Lower leg skin (tissue), 4 donors: ENCODE data around the gene NRSN1. TPM values are rescaled to one million over a fixed set of nuclear protein-coding genes. Genes with fewer than 3 reads are reported as not detected.

ENCODE experiments used
- DNase-seq, 2 donors: peaks; one replicate each; pipeline ENCODE4 v3.0.0-alpha.2; 2019; ENCODE audit warnings: low spot score in 2 of 2
- H3K4me3 ChIP-seq: fragments of 200-600 bp; sonication (generic); 2 replicates; pipeline ENCODE4 v1.5.1; 2017; ENCODE audit warnings: mild to moderate bottlenecking, low read depth; ENCODE audit not compliant: poor library complexity, severe bottlenecking
- POLR2A ChIP-seq, 2 donors: fragments of 450-650 bp; IDR thresholded peaks; one replicate each; pipeline ENCODE4 v1.6.1; 2016 to 2017; ENCODE audit warnings: antibody characterized with exemption in 2 of 2, mild to moderate bottlenecking in 1 of 2, moderate library complexity in 1 of 2
- WGBS, 2 donors: methylation state at CpG; one replicate each; pipeline ENCODE4 v1.1.5; 2018; 5-methylcytosine and 5-hydroxymethylcytosine counted together
- intact Hi-C: fragments of 100-400 bp; cut with DNase I; formaldehyde crosslinking; loops from one replicate; pipeline ENCODE4 v1.15.0; 2023; ENCODE audit warnings: low total_unique reads
- total RNA-seq, 4 donors: library from RNA; depleted of rRNA; stranded (reverse); fragments of >200 nt; gene quantifications; one replicate each; pipeline ENCODE4 v1.1.0, GENCODE V29; 2016
- TF ChIP-seq, protein P1 (sequence below), 3 donors: fragments of 450-650 bp; IDR thresholded peaks; one replicate each; pipeline ENCODE4 v1.5.1; 2016; ENCODE audit warnings: antibody characterized with exemption in 3 of 3, mild to moderate bottlenecking in 3 of 3, moderate library complexity in 2 of 3

The NRSN1 gene
- total RNA-seq, 4 donors from 2014 or later, result not detected

DNA sequence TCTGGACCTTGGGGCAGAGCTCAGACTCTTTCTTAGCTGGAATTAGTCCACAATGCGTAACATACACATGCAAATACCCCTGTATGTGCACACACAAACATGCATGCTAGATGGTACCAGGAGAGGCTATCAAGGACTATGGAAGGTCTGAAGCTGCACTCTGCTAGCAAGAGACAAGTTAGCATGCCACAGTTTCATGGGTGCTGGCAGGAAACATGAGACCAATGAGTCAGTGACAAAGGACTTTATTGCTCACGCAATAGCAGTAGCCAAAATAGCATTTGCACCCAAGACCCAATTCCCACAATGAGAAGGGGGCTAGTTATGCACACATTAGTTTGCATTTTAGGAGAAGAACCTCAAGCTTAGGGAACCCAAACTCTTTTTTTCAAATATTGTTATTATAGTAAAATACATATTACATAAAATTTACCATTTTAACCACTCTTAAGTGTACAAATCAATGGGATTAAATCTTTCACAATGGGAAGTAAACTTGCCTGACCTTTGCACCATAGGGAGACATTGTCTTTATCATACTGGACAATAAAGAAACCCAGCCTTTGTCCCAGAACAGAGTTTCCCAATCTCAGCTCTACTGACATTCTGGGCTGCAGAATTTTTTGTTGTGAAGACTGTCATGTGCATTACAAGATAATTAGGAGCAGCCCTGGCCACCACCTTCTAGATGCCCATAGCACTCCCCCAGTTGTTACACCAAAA is 69.1 kb downstream of the NRSN1 start:
- WGBS, 2 donors, result 80 to 83% methylated on average over 2 of the region's 2 CpGs
- intact Hi-C loops, result no loop called here
- no peak for DNase-seq
- no peak overlapping the region for H3K4me3 ChIP-seq
- TF ChIP-seq, protein P1, sequence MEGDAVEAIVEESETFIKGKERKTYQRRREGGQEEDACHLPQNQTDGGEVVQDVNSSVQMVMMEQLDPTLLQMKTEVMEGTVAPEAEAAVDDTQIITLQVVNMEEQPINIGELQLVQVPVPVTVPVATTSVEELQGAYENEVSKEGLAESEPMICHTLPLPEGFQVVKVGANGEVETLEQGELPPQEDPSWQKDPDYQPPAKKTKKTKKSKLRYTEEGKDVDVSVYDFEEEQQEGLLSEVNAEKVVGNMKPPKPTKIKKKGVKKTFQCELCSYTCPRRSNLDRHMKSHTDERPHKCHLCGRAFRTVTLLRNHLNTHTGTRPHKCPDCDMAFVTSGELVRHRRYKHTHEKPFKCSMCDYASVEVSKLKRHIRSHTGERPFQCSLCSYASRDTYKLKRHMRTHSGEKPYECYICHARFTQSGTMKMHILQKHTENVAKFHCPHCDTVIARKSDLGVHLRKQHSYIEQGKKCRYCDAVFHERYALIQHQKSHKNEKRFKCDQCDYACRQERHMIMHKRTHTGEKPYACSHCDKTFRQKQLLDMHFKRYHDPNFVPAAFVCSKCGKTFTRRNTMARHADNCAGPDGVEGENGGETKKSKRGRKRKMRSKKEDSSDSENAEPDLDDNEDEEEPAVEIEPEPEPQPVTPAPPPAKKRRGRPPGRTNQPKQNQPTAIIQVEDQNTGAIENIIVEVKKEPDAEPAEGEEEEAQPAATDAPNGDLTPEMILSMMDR (IDR thresholded peaks at IDR 0.05), result no peak
- TF ChIP-seq POLR2A (IDR thresholded peaks at IDR 0.05), result no peak

DNA sequence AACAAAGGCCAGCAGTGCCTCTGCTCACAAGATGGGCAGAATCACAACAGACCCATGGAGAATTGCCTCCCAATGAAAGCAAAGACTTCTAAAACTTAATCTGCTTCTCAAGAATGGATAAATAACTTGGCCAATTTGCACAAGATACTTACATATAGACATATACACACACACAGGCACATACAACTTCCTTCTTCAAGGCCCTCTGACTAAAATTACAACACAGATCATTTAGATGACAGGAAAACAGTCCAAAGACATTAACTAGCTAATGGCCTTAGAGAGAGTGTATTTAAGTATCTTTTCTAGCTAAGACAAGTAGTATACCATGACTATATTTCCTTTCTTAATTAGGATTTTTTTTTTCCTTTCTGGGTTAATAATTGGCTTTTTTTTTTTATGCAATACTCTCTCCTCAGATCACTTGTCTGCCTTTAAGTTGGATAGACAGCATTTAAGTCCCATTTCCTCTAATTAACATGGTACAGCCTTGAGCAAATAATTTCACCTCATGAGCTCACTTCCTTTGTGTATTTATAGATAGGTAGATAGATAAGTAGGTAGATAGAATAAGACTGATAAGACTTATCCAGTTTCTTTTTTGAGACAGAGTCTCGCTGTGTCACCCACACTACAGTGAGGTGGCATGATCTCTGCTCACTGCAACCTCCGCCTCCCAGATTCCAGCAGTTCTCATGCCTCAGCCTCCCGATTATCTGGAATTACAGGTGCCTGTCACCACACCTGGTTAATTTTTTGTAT is 70.0 kb downstream of the NRSN1 start:
- TF ChIP-seq, protein P1 (IDR thresholded peaks at IDR 0.05), result no peak
- TF ChIP-seq POLR2A (IDR thresholded peaks at IDR 0.05), result no peak
- H3K4me3 ChIP-seq, result no peak overlapping the region
- WGBS, 2 donors, result 89 to 90% methylated on average over 3 of the region's 3 CpGs
- intact Hi-C loops, result no loop called here
- no peak for DNase-seq

Other genes starting within 250 kb of the NRSN1 start
- gene DCDC2, start 231.8 kb downstream of the NRSN1 start, total RNA-seq, result under 1 TPM in 2 of 4 donors, not detected in 2; 0.10 to 0.20 TPM